ENCODE results near the gene MANF. TPM values are rescaled to one million over a fixed set of nuclear protein-coding genes. Genes with fewer than 3 reads are reported as not detected.
A peak's percentile ranks its signal among the peaks of the same experiment; 100 is the strongest.
"Not testable (repeated sequence)": the region's sequence is repeated elsewhere in the genome, so short reads cannot be mapped to it uniquely, and the experiment has no call there.

Gene MANF
- 124 TPM for total RNA-seq

GRCh38 chr3:51384726-51385473 is at the start of gene MANF:
MANF (plus strand) TSS chr3:51385291; CDS start chr3:51385343, 52 bp downstream.
- peak; percentile 98 for DNase-seq (ENCODE audit: low spot score)

GRCh38 chr3:51336261-51336660 is 48.8 kb upstream of the MANF start:
- DNase-seq (ENCODE audit: low spot score): no peak

- no peak for DNase-seq (ENCODE audit: low spot score)
Observed at GRCh38 chr3:51337666-51338065, 47.4 kb upstream of the MANF start.

GRCh38 chr3:51338632-51339031 is 46.5 kb upstream of the MANF start:
- no peak for DNase-seq (ENCODE audit: low spot score)

- DNase-seq (ENCODE audit: low spot score): peak; percentile 16
Observed at GRCh38 chr3:51340013-51340829, 44.9 kb upstream of the MANF start.

GRCh38 chr3:51340989-51341636 is 44.0 kb upstream of the MANF start:
- DNase-seq (ENCODE audit: low spot score): no peak

GRCh38 chr3:51343918-51344687 is 41.0 kb upstream of the MANF start:
- DNase-seq (ENCODE audit: low spot score): no peak

- DNase-seq (ENCODE audit: low spot score): no peak
Observed at GRCh38 chr3:51350751-51351150, 34.3 kb upstream of the MANF start.

- DNase-seq (ENCODE audit: low spot score): no peak
Observed at GRCh38 chr3:51353131-51353530, 32.0 kb upstream of the MANF start.

GRCh38 chr3:51353691-51354090 is 31.4 kb upstream of the MANF start:
- DNase-seq (ENCODE audit: low spot score): no peak

GRCh38 chr3:51354172-51354571 is 30.9 kb upstream of the MANF start:
- no peak for DNase-seq (ENCODE audit: low spot score)

GRCh38 chr3:51354731-51355615 is 30.1 kb upstream of the MANF start:
- DNase-seq (ENCODE audit: low spot score): no peak

GRCh38 chr3:51355891-51356578 is 29.1 kb upstream of the MANF start:
- DNase-seq (ENCODE audit: low spot score): no peak

GRCh38 chr3:51357856-51358255 is 27.2 kb upstream of the MANF start:
- DNase-seq (ENCODE audit: low spot score): no peak

- no peak for DNase-seq (ENCODE audit: low spot score)
Observed at GRCh38 chr3:51358981-51359380, 26.1 kb upstream of the MANF start.

GRCh38 chr3:51360806-51361205 is 24.3 kb upstream of the MANF start:
- no peak for DNase-seq (ENCODE audit: low spot score)

GRCh38 chr3:51361746-51362145 is 23.3 kb upstream of the MANF start:
- no peak for DNase-seq (ENCODE audit: low spot score)

- no peak for DNase-seq (ENCODE audit: low spot score)
Observed at GRCh38 chr3:51362476-51362875, 22.6 kb upstream of the MANF start.

GRCh38 chr3:51368276-51368675 is 16.8 kb upstream of the MANF start:
- DNase-seq (ENCODE audit: low spot score): not testable (repeated sequence)

GRCh38 chr3:51371943-51372557 is 13.0 kb upstream of the MANF start:
- DNase-seq (ENCODE audit: low spot score): peak; percentile 61
